HEK293T (cell line): ENCODE results near the gene DQX1.

ENCODE experiments used
- BHLHE40 ChIP-seq: fragments of 450-650 bp; IDR thresholded peaks from 2 replicates; pipeline ENCODE4 v1.6.1; 2016; ENCODE audit warnings: mild to moderate bottlenecking, moderate library complexity, borderline replicate concordance
- ELF4 ChIP-seq: fragments of 450-650 bp; IDR thresholded peaks from 2 replicates; pipeline ENCODE4 v1.6.1; 2017; ENCODE audit warnings: antibody characterized with exemption
- FOXA1 ChIP-seq: fragments of 450-650 bp; IDR thresholded peaks from 2 replicates; pipeline ENCODE4 v1.6.1; 2016; ENCODE audit warnings: mild to moderate bottlenecking
- FOXK2 ChIP-seq: fragments of 450-650 bp; IDR thresholded peaks from 2 replicates; pipeline ENCODE4 v1.6.1; 2016; ENCODE audit warnings: mild to moderate bottlenecking
- FOXM1 ChIP-seq: fragments of 450-650 bp; IDR thresholded peaks from 2 replicates; pipeline ENCODE4 v1.6.1; 2017; ENCODE audit warnings: mild to moderate bottlenecking, borderline replicate concordance
- SP1 ChIP-seq: fragments of 450-650 bp; IDR thresholded peaks from 2 replicates; pipeline ENCODE4 v1.6.1; 2017
- SUZ12 ChIP-seq: fragments of 450-650 bp; IDR thresholded peaks from 2 replicates; pipeline ENCODE4 v1.6.1; 2016; ENCODE audit warnings: mild to moderate bottlenecking
- TARDBP ChIP-seq: fragments of 450-650 bp; IDR thresholded peaks from 2 replicates; pipeline ENCODE4 v1.6.1; 2016
- ZNF384 ChIP-seq: fragments of 450-650 bp; IDR thresholded peaks from 2 replicates; pipeline ENCODE4 v1.6.1; 2016
- TF ChIP-seq, protein P1 (sequence below): fragments of 450-650 bp; IDR thresholded peaks from 2 replicates; pipeline ENCODE4 v1.6.1; 2016

DNA sequence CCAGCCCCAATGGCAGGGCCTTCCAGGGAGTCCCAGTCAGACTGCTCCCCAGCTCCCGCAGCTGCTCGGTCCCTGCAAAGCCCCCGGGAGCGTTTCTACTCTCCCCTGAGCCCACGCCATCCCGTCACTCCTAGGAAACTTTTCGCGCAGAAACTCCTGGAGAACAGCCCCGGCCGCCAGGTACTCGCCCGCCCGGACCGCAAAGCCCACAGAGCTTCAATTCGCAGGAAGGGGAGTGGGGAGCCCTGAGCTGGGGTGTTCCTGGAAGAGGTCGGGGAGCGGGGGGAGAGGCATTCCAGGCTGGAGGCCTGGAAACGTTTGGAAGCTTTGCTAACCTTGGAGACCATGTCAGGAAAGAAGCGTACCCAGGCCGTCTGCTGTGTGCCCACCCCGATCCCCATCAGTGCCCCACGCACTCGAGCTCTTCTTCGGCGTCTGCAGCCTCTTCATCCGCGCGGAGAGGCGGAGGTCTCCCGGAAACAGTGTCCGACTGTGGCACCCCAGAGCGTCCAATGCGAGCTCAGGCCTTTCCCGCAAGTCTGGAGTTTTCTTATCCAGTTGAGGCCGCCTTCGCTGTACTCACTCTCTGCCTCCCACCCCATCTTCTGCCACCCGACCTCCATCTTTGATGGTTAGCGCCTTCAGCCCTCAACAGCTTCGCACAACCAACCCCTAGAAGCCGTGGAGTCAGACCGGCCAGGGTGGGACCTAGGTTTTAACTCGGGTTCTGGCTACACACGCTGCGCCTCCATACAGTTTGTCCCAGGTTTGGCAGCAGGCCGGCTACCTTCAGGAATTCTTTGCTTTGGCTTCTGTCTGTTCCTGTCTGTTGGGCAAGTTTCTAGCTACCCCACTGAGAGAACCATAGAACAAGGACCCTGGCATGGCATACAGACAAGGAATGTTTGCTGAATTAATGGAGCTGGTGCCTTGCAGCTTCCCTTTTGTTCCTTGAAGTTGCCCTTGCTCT lies 22.2 kb downstream of the DQX1 start:
- TF ChIP-seq, protein P1, sequence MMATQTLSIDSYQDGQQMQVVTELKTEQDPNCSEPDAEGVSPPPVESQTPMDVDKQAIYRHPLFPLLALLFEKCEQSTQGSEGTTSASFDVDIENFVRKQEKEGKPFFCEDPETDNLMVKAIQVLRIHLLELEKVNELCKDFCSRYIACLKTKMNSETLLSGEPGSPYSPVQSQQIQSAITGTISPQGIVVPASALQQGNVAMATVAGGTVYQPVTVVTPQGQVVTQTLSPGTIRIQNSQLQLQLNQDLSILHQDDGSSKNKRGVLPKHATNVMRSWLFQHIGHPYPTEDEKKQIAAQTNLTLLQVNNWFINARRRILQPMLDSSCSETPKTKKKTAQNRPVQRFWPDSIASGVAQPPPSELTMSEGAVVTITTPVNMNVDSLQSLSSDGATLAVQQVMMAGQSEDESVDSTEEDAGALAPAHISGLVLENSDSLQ: no peak
- TF ChIP-seq TARDBP (no peak), ELF4 (no peak), SP1 (no peak), ZNF384 (no peak), FOXM1 (no peak), FOXK2 (no peak), BHLHE40 (no peak), SUZ12 (no peak), FOXA1 (no peak)
